ENCODE measurements around the gene RIC3. TPM values are rescaled to one million over a fixed set of nuclear protein-coding genes. Genes with fewer than 3 reads are reported as not detected.

RIC3 gene
- total RNA-seq, 1 experiment from 2014 or later, result not detected

DNA sequence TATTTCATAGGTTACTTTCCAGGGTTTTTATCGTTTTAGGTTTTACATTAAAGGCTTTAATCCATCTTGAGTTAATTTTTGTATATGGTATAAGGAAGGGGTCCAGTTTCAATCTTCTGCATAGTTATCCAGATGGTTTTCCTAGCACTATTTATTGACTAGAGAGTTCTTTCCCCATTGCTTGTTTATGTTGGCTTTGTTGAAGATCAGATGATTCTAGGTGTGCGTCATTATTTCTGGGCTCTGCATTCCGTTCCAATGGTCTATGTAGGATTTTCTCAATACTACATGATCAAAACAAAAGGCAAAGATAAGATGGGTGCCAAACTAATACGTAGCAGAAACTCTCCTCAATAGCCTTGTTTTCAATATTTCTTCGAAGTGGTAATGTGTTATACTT lies 14.3 kb upstream of the RIC3 start:
- CTCF ChIA-PET, result no interaction called here
- intact Hi-C loops (cut with micrococcal nuclease; ENCODE audit: unreplicated experiment), result no loop called here

DNA sequence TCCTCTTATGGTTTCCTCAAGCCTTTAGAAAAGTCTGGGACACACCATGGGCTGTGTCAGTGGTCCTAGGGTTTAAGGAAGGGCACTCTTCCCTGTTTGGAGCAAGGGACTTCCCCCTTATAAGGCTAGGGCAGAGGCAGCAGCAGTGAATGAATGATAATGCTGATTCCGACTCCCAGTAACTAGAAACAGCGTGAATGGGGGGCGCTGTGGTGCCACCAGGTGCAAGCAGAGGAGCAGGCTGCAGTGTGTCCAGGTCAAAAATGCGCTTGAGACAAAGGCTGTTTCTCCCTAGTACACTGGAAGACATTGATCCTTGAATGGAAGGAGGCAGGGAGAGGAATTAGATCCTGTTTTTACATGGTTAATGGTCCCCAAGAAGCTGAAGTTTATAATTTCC lies 11.6 kb upstream of the RIC3 start:
- Histone ChIP-seq H3K27ac (ENCODE audit: low read depth, low read length, poor library complexity, severe bottlenecking) (no peak overlapping the region), H3K4me3 (ENCODE audit: low read depth, low read length, poor library complexity, severe bottlenecking) (no peak overlapping the region), H3K27me3 (replicated peaks; ENCODE audit: insufficient read depth, low read depth, low read length, poor library complexity) (peaks cover 5% of the 10 kb centered on the region), H3K4me1 (ENCODE audit: insufficient read depth, low read length, poor library complexity, severe bottlenecking) (no peaks in the 10 kb centered on the region), H3K9me3 (ENCODE audit: low read depth, low read length, poor library complexity, severe bottlenecking) (no peaks in the 10 kb centered on the region), H3K36me3 (ENCODE audit: insufficient read depth, low read length, poor library complexity, severe bottlenecking) (no peaks in the 10 kb centered on the region)
- no peak for DNase-seq (ENCODE audit: low spot score)
- TF ChIP-seq, protein P1, sequence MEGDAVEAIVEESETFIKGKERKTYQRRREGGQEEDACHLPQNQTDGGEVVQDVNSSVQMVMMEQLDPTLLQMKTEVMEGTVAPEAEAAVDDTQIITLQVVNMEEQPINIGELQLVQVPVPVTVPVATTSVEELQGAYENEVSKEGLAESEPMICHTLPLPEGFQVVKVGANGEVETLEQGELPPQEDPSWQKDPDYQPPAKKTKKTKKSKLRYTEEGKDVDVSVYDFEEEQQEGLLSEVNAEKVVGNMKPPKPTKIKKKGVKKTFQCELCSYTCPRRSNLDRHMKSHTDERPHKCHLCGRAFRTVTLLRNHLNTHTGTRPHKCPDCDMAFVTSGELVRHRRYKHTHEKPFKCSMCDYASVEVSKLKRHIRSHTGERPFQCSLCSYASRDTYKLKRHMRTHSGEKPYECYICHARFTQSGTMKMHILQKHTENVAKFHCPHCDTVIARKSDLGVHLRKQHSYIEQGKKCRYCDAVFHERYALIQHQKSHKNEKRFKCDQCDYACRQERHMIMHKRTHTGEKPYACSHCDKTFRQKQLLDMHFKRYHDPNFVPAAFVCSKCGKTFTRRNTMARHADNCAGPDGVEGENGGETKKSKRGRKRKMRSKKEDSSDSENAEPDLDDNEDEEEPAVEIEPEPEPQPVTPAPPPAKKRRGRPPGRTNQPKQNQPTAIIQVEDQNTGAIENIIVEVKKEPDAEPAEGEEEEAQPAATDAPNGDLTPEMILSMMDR (conservative IDR thresholded peaks at IDR 0.05; ENCODE audit: low read depth, low read length), result no peak
- TF ChIP-seq EZH2 (IDR thresholded peaks at IDR 0.05; ENCODE audit: borderline replicate concordance, low read depth, low read length, poor library complexity, severe bottlenecking), result no peak
- POLR2A ChIA-PET (ENCODE audit: low non-redundant PET), result no interaction called here
- intact Hi-C loops (cut with micrococcal nuclease; ENCODE audit: unreplicated experiment), result no loop called here
- CTCF ChIA-PET, result no interaction called here
- no TSS peak for BruUV-seq (replicated peaks)

More for the DNA sequence above, 14.3 kb upstream of the RIC3 start:
- no TSS peak for BruUV-seq (replicated peaks)
- POLR2A ChIA-PET (ENCODE audit: low non-redundant PET), result no interaction called here
- H3K4me1 ChIP-seq (ENCODE audit: insufficient read depth, low read length, poor library complexity, severe bottlenecking), result no peaks in the 10 kb centered on the region
- no peaks in the 10 kb centered on the region for H3K36me3 ChIP-seq (ENCODE audit: insufficient read depth, low read length, poor library complexity, severe bottlenecking)
- H3K27me3 ChIP-seq (replicated peaks; ENCODE audit: insufficient read depth, low read depth, low read length, poor library complexity), result peaks cover 5% of the 10 kb centered on the region
- no peak overlapping the region for H3K4me3 ChIP-seq (ENCODE audit: low read depth, low read length, poor library complexity, severe bottlenecking)
- no peak for TF ChIP-seq EZH2 (IDR thresholded peaks at IDR 0.05; ENCODE audit: borderline replicate concordance, low read depth, low read length, poor library complexity, severe bottlenecking)
- TF ChIP-seq, protein P1 (conservative IDR thresholded peaks at IDR 0.05; ENCODE audit: low read depth, low read length), result no peak
- H3K27ac ChIP-seq (ENCODE audit: low read depth, low read length, poor library complexity, severe bottlenecking), result no peak overlapping the region
- DNase-seq (ENCODE audit: low spot score), result no peak
- H3K9me3 ChIP-seq (ENCODE audit: low read depth, low read length, poor library complexity, severe bottlenecking), result no peaks in the 10 kb centered on the region

DNA sequence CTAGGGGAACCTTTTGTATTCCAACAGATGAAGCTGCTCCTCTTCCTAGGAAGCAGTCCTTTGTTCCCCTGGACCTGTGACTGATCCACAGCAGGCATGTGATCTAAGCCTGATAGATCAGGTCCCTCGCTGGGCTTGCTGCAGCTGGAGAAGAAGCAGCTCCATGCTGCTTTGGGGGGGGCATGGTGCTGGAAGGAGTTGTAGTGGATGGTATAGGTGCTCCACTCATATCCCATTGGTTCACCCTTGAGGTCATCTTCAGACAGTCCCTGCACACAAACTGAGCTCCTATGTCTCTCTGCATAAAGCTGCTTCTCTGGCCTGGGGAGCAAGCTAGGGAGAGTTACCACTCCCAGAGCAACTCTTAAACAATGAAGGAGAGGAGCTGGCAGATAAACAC lies 9.5 kb upstream of the RIC3 start:
- intact Hi-C loops (cut with micrococcal nuclease; ENCODE audit: unreplicated experiment), result no loop called here
- H3K4me1 ChIP-seq (ENCODE audit: insufficient read depth, low read length, poor library complexity, severe bottlenecking), result no peaks in the 10 kb centered on the region
- BruUV-seq (replicated peaks), result no TSS peak
- H3K27ac ChIP-seq (ENCODE audit: low read depth, low read length, poor library complexity, severe bottlenecking), result no peak overlapping the region
- no peaks in the 10 kb centered on the region for H3K9me3 ChIP-seq (ENCODE audit: low read depth, low read length, poor library complexity, severe bottlenecking)
- DNase-seq (ENCODE audit: low spot score), result no peak
- H3K36me3 ChIP-seq (ENCODE audit: insufficient read depth, low read length, poor library complexity, severe bottlenecking), result no peaks in the 10 kb centered on the region
- H3K4me3 ChIP-seq (ENCODE audit: low read depth, low read length, poor library complexity, severe bottlenecking), result no peak overlapping the region
- H3K27me3 ChIP-seq (replicated peaks; ENCODE audit: insufficient read depth, low read depth, low read length, poor library complexity), result peaks cover 5% of the 10 kb centered on the region
- ChIA-PET CTCF (no interaction called here), POLR2A (ENCODE audit: low non-redundant PET) (no interaction called here)
- TF ChIP-seq, protein P1 (conservative IDR thresholded peaks at IDR 0.05; ENCODE audit: low read depth, low read length), result no peak
- no peak for TF ChIP-seq EZH2 (IDR thresholded peaks at IDR 0.05; ENCODE audit: borderline replicate concordance, low read depth, low read length, poor library complexity, severe bottlenecking)
